Vagina (tissue), 2 donors: ENCODE results near the gene ALS2CL. TPM values are rescaled to one million over a fixed set of nuclear protein-coding genes. Genes with fewer than 3 reads are reported as not detected.

Experiments used
- DNase-seq, 2 donors: peaks; one replicate each; pipeline ENCODE4 v3.0.0-alpha.2; 2017; ENCODE audit errors: extremely low spot score in 2 of 2
- H3K27ac ChIP-seq: fragments of 200-600 bp; sonication (generic); one replicate; pipeline ENCODE4 v1.5.1; 2019
- H3K27me3 ChIP-seq: fragments of 200-600 bp; sonication (generic); one replicate; pipeline ENCODE4 v1.5.1; 2019
- H3K36me3 ChIP-seq, 2 donors: fragments of 200-600 bp; sonication (generic); one replicate each; pipeline ENCODE4 v1.5.1; 2017 to 2019
- H3K4me1 ChIP-seq: fragments of 200-600 bp; sonication (generic); one replicate; pipeline ENCODE4 v1.5.1; 2019
- H3K4me3 ChIP-seq, 2 donors: fragments of 200-600 bp; sonication (generic); 1 replicate in 1 of 2; 2 replicates in 1 of 2; pipeline ENCODE4 v1.5.1; 2016 to 2019
- H3K9me3 ChIP-seq: fragments of 200-600 bp; sonication (generic); one replicate; pipeline ENCODE4 v1.5.1; 2019
- CTCF ChIP-seq, 3 experiments: fragments of 450-650 bp in 2 of 3; fragments of 200-600 bp in 1 of 3; sonication (generic) in 1 of 3; IDR thresholded peaks; one replicate each; pipeline ENCODE4 v1.5.1; 2017 to 2019; ENCODE audit warnings: antibody characterized with exemption in 3 of 3, mild to moderate bottlenecking in 2 of 3, moderate library complexity in 2 of 3
- POLR2A ChIP-seq, 2 donors: fragments of 450-650 bp; IDR thresholded peaks; one replicate each; pipeline ENCODE4 v1.6.1; 2017; ENCODE audit warnings: antibody characterized with exemption in 2 of 2, mild to moderate bottlenecking in 2 of 2, moderate library complexity in 2 of 2
- POLR2AphosphoS5 ChIP-seq, 2 donors: sonication (generic); formaldehyde crosslinking; IDR thresholded peaks; one replicate each; pipeline ENCODE4 v1.9.0; 2017; ENCODE audit warnings: antibody characterized with exemption in 2 of 2, mild to moderate bottlenecking in 2 of 2, low read depth in 1 of 2; ENCODE audit not compliant: insufficient read depth in 1 of 2
- intact Hi-C: fragments of 100-400 bp; cut with DNase I; formaldehyde crosslinking; loops from one replicate; pipeline ENCODE4 v1.15.1; 2023
- total RNA-seq: library from RNA; depleted of rRNA; stranded (reverse); fragments of >200 nt; gene quantifications from one replicate; pipeline ENCODE4 v1.2.3, GENCODE V29; 2016

ALS2CL gene
- total RNA-seq, 1 donor from 2014 or later: 134 TPM

- no peak for DNase-seq
- intact Hi-C loops: no loop called here
- no peaks in the 10 kb centered on the region for H3K9me3 ChIP-seq
- H3K27ac ChIP-seq: no peak overlapping the region
- H3K36me3 ChIP-seq: no peaks in the 10 kb centered on the region
- H3K27me3 ChIP-seq: no peaks in the 10 kb centered on the region
- H3K4me1 ChIP-seq: peaks cover 20% of the 10 kb centered on the region
- TF ChIP-seq CTCF (IDR thresholded peaks at IDR 0.05) (no peak), POLR2AphosphoS5 (IDR thresholded peaks at IDR 0.05; ENCODE audit: insufficient read depth in 1 of 2, low read depth in 1 of 2) (no peak), POLR2A (IDR thresholded peaks at IDR 0.05) (no peak)
- no peak overlapping the region for H3K4me3 ChIP-seq
Observed at GRCh38 chr3:46666453-46666845, 27.0 kb downstream of the ALS2CL start.

- Histone ChIP-seq H3K4me1 (peaks cover 26% of the 10 kb centered on the region), H3K27me3 (no peaks in the 10 kb centered on the region), H3K9me3 (no peaks in the 10 kb centered on the region), H3K4me3 (no peak overlapping the region), H3K36me3 (no peaks in the 10 kb centered on the region), H3K27ac (no peak overlapping the region)
- intact Hi-C loops: no loop called here
- TF ChIP-seq CTCF (IDR thresholded peaks at IDR 0.05): no peak
- TF ChIP-seq POLR2AphosphoS5 (IDR thresholded peaks at IDR 0.05; ENCODE audit: insufficient read depth in 1 of 2, low read depth in 1 of 2): no peak
- no peak for TF ChIP-seq POLR2A (IDR thresholded peaks at IDR 0.05)
- DNase-seq: no peak
Observed at GRCh38 chr3:46665763-46666452, 27.6 kb downstream of the ALS2CL start.

GRCh38 chr3:46664971-46665762 is 28.3 kb downstream of the ALS2CL start:
- no peaks in the 10 kb centered on the region for H3K9me3 ChIP-seq
- H3K4me1 ChIP-seq: peaks cover 33% of the 10 kb centered on the region
- intact Hi-C loops: no loop called here
- no peaks in the 10 kb centered on the region for H3K36me3 ChIP-seq
- H3K4me3 ChIP-seq: no peak overlapping the region
- TF ChIP-seq POLR2A (IDR thresholded peaks at IDR 0.05) (no peak), POLR2AphosphoS5 (IDR thresholded peaks at IDR 0.05; ENCODE audit: insufficient read depth in 1 of 2, low read depth in 1 of 2) (no peak), CTCF (IDR thresholded peaks at IDR 0.05) (no peak)
- DNase-seq: peak in 1 of 2 donors; percentile 54
- no peak overlapping the region for H3K27ac ChIP-seq
- no peaks in the 10 kb centered on the region for H3K27me3 ChIP-seq

- Histone ChIP-seq H3K27ac (no peak overlapping the region), H3K27me3 (no peaks in the 10 kb centered on the region), H3K36me3 (no peaks in the 10 kb centered on the region), H3K4me1 (peaks cover 33% of the 10 kb centered on the region), H3K4me3 (no peak overlapping the region), H3K9me3 (no peaks in the 10 kb centered on the region)
- peak in 1 of 2 donors; percentile 71 for DNase-seq
- TF ChIP-seq POLR2AphosphoS5 (IDR thresholded peaks at IDR 0.05; ENCODE audit: insufficient read depth in 1 of 2, low read depth in 1 of 2): no peak
- no peak for TF ChIP-seq POLR2A (IDR thresholded peaks at IDR 0.05)
- TF ChIP-seq CTCF (IDR thresholded peaks at IDR 0.05): no peak
- intact Hi-C loops: no loop called here
Observed at GRCh38 chr3:46664188-46664970, 29.1 kb downstream of the ALS2CL start.
